ENCODE data around the gene CYP3A5. TPM values are rescaled to one million over a fixed set of nuclear protein-coding genes. Genes with fewer than 3 reads are reported as not detected.

The CYP3A5 gene
- total and polyA plus RNA-seq, 2 of the 4 experiments (the other 2 are of a cell fraction): not detected

DNA sequence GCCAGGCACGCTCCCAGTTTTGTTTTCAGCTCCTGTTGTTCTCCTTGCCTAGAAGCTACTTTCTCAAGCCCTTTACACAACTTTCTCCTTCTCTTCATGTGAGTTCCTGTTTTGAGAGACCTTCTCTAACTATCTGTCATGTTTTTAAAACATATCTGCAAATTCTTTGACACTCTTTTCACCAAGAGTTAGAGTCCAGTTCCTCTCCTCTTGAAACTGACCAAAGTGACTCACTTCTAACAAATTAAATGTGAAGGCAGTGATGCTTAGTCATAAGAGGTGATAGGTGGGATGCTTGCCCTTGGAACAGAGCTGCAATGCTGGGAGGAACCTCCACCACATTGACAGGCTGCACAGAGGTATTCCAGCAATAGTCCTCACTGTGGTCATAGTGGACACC is 37.8 kb downstream of the CYP3A5 start:
- Histone ChIP-seq H3K9me1 (ENCODE audit: insufficient read depth, low read length) (no peaks in the 10 kb centered on the region; the same call in 1 of the 2 replicates), H3K27ac (ENCODE audit: insufficient read depth, low read length) (no peak overlapping the region), H3K4me2 (ENCODE audit: low read depth, low read length) (no peak overlapping the region), H3K9ac (ENCODE audit: low read depth, low read length) (no peak overlapping the region), H3K79me1 (ENCODE audit: low read depth in 1 of 2, low read length in 2 of 2) (no peaks in the 10 kb centered on the region), H3K4ac (ENCODE audit: low read depth, low read length) (no peak overlapping the region), H2AFZ (replicated peaks; ENCODE audit: low read length, poor library complexity) (no peak overlapping the region), H3K4me3 (ENCODE audit: insufficient read depth, low read depth, low read length) (no peak overlapping the region), H4K20me1 (ENCODE audit: insufficient read depth, low read length) (no peaks in the 10 kb centered on the region), H4K91ac (ENCODE audit: insufficient read depth, low read depth, low read length) (no peak overlapping the region), H2AK5ac (ENCODE audit: low read depth, low read length) (no peak overlapping the region), H3K56ac (ENCODE audit: extremely low read depth, insufficient read depth, low read length) (no peak overlapping the region), H3K23ac (ENCODE audit: low read depth, low read length) (no peak overlapping the region), H2BK5ac (ENCODE audit: low read depth, low read length, poor library complexity, severe bottlenecking) (no peak overlapping the region), H3K14ac (replicated peaks; ENCODE audit: low read depth, low read length) (no peak overlapping the region), H3K4me1 (ENCODE audit: control insufficient read depth, insufficient read depth, low read length) (no peaks in the 10 kb centered on the region), H2BK120ac (ENCODE audit: low read depth, low read length) (no peak overlapping the region), H2BK20ac (ENCODE audit: low read depth, low read length) (no peak overlapping the region), H2BK15ac (ENCODE audit: low read depth, low read length) (no peak overlapping the region), H3K18ac (ENCODE audit: low read depth, low read length) (no peak overlapping the region), H3K36me3 (ENCODE audit: control insufficient read depth, insufficient read depth, low read length) (0 out of 2 replicates have a peak, but pooled peaks cover 2% of the 10 kb centered on the region), H4K5ac (ENCODE audit: low read depth, low read length) (no peak overlapping the region), H3K9me3 (ENCODE audit: control insufficient read depth, insufficient read depth, low read length) (no peaks in the 10 kb centered on the region), H3K27me3 (ENCODE audit: control insufficient read depth, insufficient read depth, low read length) (no peaks in the 10 kb centered on the region), H2AK9ac (replicated peaks; ENCODE audit: low read depth, low read length, poor library complexity) (no peak overlapping the region), H4K8ac (ENCODE audit: low read depth in 2 of 2, low read length in 2 of 2) (no peak overlapping the region)
- intact Hi-C loops (cut with micrococcal nuclease) (no loop called here), in situ Hi-C loops (cut with MboI; ENCODE audit: low sequenced_read_pairs) (no loop called here), dilution Hi-C loops (cut with HindIII; ENCODE audit: low sequenced_read_pairs, unreplicated experiment) (no loop called here)
- POLR2A ChIA-PET (ENCODE audit: unreplicated experiment): no interaction called here
- 100% methylated on average over 1 of the region's 1 CpG; no CpG with 5 or more reads in 1 of the 2 experiments for WGBS, 2 experiments (ENCODE audit: extremely low coverage in 2 of 2, insufficient read length in 1 of 2)
- no TSS peak for BruUV-seq (replicated peaks)
- TF ChIP-seq RAD21 (IDR thresholded peaks at IDR 0.05; ENCODE audit: low read length): no peak
- 0 out of 2 replicates have a peak, but pooled peaks have one; percentile 14 for TF ChIP-seq FOS (IDR thresholded peaks at IDR 0.05; ENCODE audit: low read depth, low read length)
- ATAC-seq (ENCODE audit: low read depth) (peak; percentile 57), DNase-seq (peak; percentile 26)
- CTCF ChIA-PET: no interaction called here

Measured in IMR-90 (cell line).